CD4-positive, alpha-beta T cell treated with Interleukin-15 for 4 hours (primary cell): Measurements from ENCODE around the gene HSD17B2.
"Not testable (repeated sequence)": the region's sequence is repeated elsewhere in the genome, so short reads cannot be mapped to it uniquely, and the experiment has no call there.

Experiments used
- DNase-seq: peaks from one replicate; pipeline ENCODE4 v3.0.0-alpha.2; 2020; ENCODE audit warnings: low spot score

Gene HSD17B2

GRCh38 chr16:82136956-82137821 lies 102.1 kb downstream of the HSD17B2 start:
- DNase-seq = no peak

DNA sequence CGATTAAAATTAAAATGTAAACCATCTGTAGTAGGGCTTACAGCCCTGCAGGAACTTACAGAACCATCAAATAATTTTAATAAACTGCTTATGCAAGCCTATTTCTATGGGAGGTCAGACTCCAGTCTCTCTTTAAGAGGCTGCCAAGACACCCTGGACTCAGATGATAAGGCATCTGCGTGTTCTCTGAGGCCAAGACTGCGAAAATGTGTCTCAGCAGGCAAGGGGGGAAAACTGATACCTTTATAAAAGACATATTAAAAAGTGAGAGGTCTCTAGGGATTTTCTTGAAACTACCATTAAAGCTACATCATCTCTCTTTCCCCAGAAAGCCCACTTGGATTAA lies 102.7 kb downstream of the HSD17B2 start:
- DNase-seq = no peak

DNA sequence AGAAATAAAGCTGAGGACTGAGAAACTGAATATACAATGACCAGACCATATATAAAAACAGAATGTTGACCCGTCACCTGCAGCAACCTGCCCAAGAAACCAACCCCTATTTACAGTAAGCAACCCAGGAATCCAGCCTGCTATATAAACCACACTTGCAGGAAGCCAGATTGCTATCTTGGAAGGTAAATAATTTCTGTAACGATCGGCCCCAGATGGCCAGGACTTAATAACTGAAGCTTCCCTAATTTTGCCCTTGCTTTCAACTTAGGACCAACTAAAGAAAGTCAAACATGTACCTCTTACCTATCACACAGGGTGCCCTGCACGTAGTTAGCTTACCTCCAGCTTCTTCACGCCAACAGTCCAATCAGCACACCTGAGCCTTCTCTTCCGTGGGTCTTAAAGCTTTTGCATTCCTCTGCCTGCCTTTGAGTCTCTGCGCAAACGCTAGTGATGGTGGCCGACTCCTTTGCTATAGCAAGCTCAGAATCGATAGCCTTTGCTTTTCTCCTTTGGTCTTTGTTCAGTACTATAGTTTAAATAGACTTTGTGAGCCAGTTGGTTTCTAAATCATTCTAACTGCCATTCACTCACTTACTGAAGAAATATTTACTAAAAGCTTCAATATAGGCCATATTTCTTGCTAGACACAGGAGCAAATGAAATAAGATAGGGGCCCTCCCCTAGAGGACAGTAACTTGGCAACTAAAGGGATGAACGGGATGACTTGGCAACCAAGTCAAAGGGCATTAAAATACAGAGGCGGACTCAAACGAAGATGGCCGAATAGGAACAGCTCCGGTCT lies 103.6 kb downstream of the HSD17B2 start:
- no peak for DNase-seq

DNA sequence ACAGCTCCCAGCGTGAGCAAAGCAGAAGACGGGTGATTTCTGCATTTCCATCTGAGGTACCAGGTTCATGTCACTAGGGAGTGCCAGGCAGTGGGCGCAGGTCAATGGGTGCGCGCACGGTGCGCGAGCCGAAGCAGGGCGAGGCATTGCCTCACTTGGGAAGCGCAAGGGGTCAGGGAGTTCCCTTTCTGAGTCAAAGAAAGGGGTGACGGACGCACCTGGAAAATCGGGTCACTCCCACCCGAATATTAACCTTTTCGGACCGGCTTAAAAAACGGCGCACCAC lies 104.2 kb downstream of the HSD17B2 start:
- DNase-seq = not testable (repeated sequence)

DNA sequence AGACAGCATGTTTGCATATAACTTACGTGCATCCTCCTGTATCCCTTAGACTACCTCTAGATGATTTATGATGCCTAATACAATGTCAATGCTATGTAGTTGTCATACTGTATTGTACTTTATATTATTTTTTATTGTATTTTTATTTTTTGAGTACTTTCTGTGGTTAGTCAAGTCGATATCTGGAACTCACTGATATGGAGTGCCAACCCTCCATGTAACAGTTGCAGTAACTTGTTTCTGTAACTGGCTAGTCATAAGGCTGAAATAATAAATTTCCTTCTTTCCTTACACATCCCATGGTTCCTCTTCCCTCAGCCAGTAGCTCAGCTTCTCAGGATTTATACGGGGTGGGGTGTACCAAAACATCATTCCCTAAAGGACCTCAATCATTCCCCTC lies 111.5 kb downstream of the HSD17B2 start:
- DNase-seq = no peak

DNA sequence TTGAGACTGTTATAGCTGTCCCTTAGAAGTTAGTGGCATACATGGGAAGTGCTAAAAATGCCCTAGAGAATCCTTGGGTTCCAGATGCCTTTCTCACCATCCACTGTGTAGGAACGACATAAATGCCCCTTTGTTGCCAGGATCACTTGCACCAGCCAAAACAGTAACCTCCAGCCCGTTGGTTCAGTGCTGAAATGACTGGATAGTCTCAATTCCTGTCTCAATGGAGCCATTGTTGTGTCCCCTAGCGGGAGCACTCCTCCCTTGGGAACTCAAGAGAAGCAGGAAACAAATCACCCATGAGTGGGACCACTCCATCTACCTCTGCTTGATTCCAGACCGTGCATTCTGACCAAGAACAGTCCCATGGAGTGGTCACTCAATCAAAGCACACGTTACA lies 111.9 kb downstream of the HSD17B2 start:
- no peak for DNase-seq

DNA sequence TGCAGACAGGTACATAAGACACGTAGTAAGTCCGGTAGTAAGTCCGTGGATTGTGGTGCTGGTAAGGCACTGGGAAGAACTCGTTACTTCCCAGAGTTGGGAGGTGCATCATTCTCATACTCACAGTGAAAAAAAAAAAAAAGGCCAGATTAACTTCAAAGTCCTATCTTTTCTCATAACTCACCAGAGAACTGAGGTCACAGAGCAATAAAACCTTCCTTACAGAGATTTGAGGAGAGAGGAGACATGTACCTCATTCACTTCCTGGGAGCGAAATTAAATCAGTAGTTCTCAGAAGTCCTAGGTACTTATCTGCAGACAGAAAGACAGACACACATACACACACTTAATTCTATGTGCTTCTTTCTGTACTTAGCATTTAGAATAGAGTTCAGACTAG lies 112.5 kb downstream of the HSD17B2 start:
- DNase-seq = no peak
